Esophagus (tissue), 2 donors: ENCODE measurements around the gene VPS72. TPM values are rescaled to one million over a fixed set of nuclear protein-coding genes. Genes with fewer than 3 reads are reported as not detected.

Experiments
- polyA plus RNA-seq, 2 donors: library from polyadenylated mRNA; stranded (reverse); fragments of 200-250 nt; gene quantifications; one replicate each; pipeline ENCODE4 v1.2.3, GENCODE V29; 2013
- donor health status: healthy with polysubstance abuse.
- donor health status: Bipolar disorder and iron deficiency.

VPS72 gene
- polyA plus RNA-seq, 2 donors, result 27.2 to 28.2 TPM

Other genes with a start within 250 kb of the VPS72 start
- gene CERS2, start 215.4 kb downstream of the VPS72 start, polyA plus RNA-seq, result 10 to 100 TPM; 35.5 to 39.4 TPM
- 10 to 100 TPM; 14.4 to 17.5 TPM for gene ANXA9, start 207.9 kb downstream of the VPS72 start, polyA plus RNA-seq
- gene MINDY1, start 183.3 kb downstream of the VPS72 start, polyA plus RNA-seq, result 10 to 100 TPM; 17.2 to 21.3 TPM
- gene PRUNE1, start 181.7 kb downstream of the VPS72 start, polyA plus RNA-seq, result 10 to 100 TPM in 1 of 2 donors, 1 to 10 TPM in 1; 7.2 to 10.1 TPM
- 100 to 1,000 TPM; 111 to 159 TPM for gene BNIPL, start 153.6 kb downstream of the VPS72 start, polyA plus RNA-seq
- gene C1orf56, start 142.4 kb downstream of the VPS72 start, polyA plus RNA-seq, result 1 to 10 TPM; 1.7 to 2.9 TPM
- gene CDC42SE1, start 130.6 kb downstream of the VPS72 start, polyA plus RNA-seq, result 10 to 100 TPM; 62.9 to 86.6 TPM
- gene MLLT11, start 129.8 kb downstream of the VPS72 start, polyA plus RNA-seq, result 1 to 10 TPM in 1 of 2 donors, under 1 TPM in 1; 0.72 to 1.5 TPM
- gene GABPB2, start 119.4 kb downstream of the VPS72 start, polyA plus RNA-seq, result 1 to 10 TPM; 4.2 to 6.3 TPM
- gene SEMA6C, start 43.6 kb downstream of the VPS72 start, polyA plus RNA-seq, result 1 to 10 TPM; 3.3 to 7.2 TPM
- gene TNFAIP8L2, start 33.5 kb downstream of the VPS72 start, polyA plus RNA-seq, result 1 to 10 TPM; 1.2 to 1.6 TPM
- 1 to 10 TPM; 3.8 TPM for gene LYSMD1, start 24.3 kb downstream of the VPS72 start, polyA plus RNA-seq
- 10 to 100 TPM; 40.5 to 43.9 TPM for gene SCNM1, start 24.1 kb downstream of the VPS72 start, polyA plus RNA-seq
- under 1 TPM; 0.14 to 0.22 TPM for gene TMOD4, start 14.2 kb downstream of the VPS72 start, polyA plus RNA-seq
- 10 to 100 TPM; 16.4 to 23.2 TPM for gene PIP5K1A, start 8.4 kb upstream of the VPS72 start, polyA plus RNA-seq
- 100 to 1,000 TPM; 127 to 168 TPM for gene PSMD4, start 64.5 kb upstream of the VPS72 start, polyA plus RNA-seq
- gene ZNF687, start 92.1 kb upstream of the VPS72 start, polyA plus RNA-seq, result 10 to 100 TPM in 1 of 2 donors, 1 to 10 TPM in 1; 8.0 to 11.4 TPM
- gene PI4KB, start 137.2 kb upstream of the VPS72 start, polyA plus RNA-seq, result 10 to 100 TPM; 22.3 to 28.6 TPM
- gene RFX5, start 157.1 kb upstream of the VPS72 start, polyA plus RNA-seq, result 10 to 100 TPM; 12.0 to 12.9 TPM
- gene SELENBP1, start 182.5 kb upstream of the VPS72 start, polyA plus RNA-seq, result 10 to 100 TPM; 23.5 to 27.4 TPM
- 100 to 1,000 TPM; 223 to 250 TPM for gene PSMB4, start 209.4 kb upstream of the VPS72 start, polyA plus RNA-seq